K562 (cell line): ENCODE data around the gene ANKRD10. TPM values are rescaled to one million over a fixed set of nuclear protein-coding genes. Genes with fewer than 3 reads are reported as not detected.

ENCODE experiments used
- ATAC-seq: fragments of 200-7000 bp; cut with Tn5 transposase; 3 replicates; pipeline ENCODE4 v1.9.1; 2020; ENCODE audit warnings: moderate library complexity
- BruUV-seq: library from RNA; stranded (reverse); fragments of 400-500 nt; replicated peaks from 2 replicates; lab custom pipeline; 2021; lab: Mats Ljungman, UMichigan
- CTCF ChIA-PET: fragments of 300-600 bp; formaldehyde crosslinking; extraction: SDS; loops from one replicate; lab custom pipeline; 2021; ENCODE audit warnings: low intra/inter-chr PET ratio; lab: Yijun Ruan, JAX
- POLR2A ChIA-PET: fragments of 300-600, 350-650 bp; sonication (Branson Sonifier 250); formaldehyde crosslinking; extraction: SDS; loops from one replicate; lab custom pipeline; 2021; ENCODE audit warnings: antibody characterized with exemption, inconsistent platforms; lab: Yijun Ruan, JAX
- DNase-seq, 4 experiments: peaks; one replicate each; pipeline versions ENCODE4 v3.0.0 to v3.0.0-alpha.2; 2011 to 2018; ENCODE audit warnings: low spot score in 3 of 4, mixed read lengths in 3 of 4; ENCODE audit errors: extremely low read depth in 1 of 4
- FAIRE-seq: peaks from 2 replicates; lab custom pipeline; 2011; peaks lifted over from hg19 to GRCh38; lab: Jason Lieb, UNC
- H2AFZ ChIP-seq: 2 replicates; pipeline ENCODE4 v1.6.0; 2011; ENCODE audit warnings: low read depth, low read length, control low read depth, inconsistent platforms
- H3K27ac ChIP-seq: fragments of 200-600 bp; 3 replicates; pipeline ENCODE4 v1.8.0; 2011; ENCODE audit warnings: low read depth, mild to moderate bottlenecking, control low read depth, inconsistent platforms, low read length, moderate library complexity, mixed read lengths; ENCODE audit errors: extremely low read depth
- H3K27me3 ChIP-seq, 2 experiments: fragments of 300-600 bp in 1 of 2; 2 replicates in 1 of 2; 3 replicates in 1 of 2; pipeline versions ENCODE4 v1.6.0 to v1.8.0; 2011; ENCODE audit warnings: inconsistent platforms in 2 of 2, low read length in 2 of 2, mild to moderate bottlenecking in 1 of 2, mixed read lengths in 1 of 2, moderate library complexity in 1 of 2; ENCODE audit not compliant: control insufficient read depth in 2 of 2, insufficient read depth in 2 of 2
- H3K36me3 ChIP-seq: fragments of 300-600 bp; 3 replicates; pipeline ENCODE4 v1.8.0; 2011; ENCODE audit warnings: mild to moderate bottlenecking, low read length, inconsistent platforms; ENCODE audit not compliant: control insufficient read depth, insufficient read depth
- H3K4me1 ChIP-seq, 2 experiments: fragments of 200-600 bp in 1 of 2; replicated peaks in 1 of 2; 2 replicates in 1 of 2; 3 replicates in 1 of 2; pipeline versions ENCODE4 v1.5.1 to v1.8.0; 2011; ENCODE audit warnings: inconsistent platforms in 2 of 2, low read length in 2 of 2, mild to moderate bottlenecking in 1 of 2, mixed read lengths in 1 of 2, moderate library complexity in 1 of 2; ENCODE audit not compliant: control insufficient read depth in 2 of 2, insufficient read depth in 2 of 2
- H3K4me2 ChIP-seq: 2 replicates; pipeline ENCODE4 v1.6.1; 2011; ENCODE audit warnings: low read length, control low read depth, inconsistent platforms, mixed read lengths; ENCODE audit not compliant: insufficient read depth
- H3K4me3 ChIP-seq: fragments of 200-600 bp; sonication (generic), shearing (Covaris generic); 2 replicates; pipeline ENCODE4 v1.5.1; 2016; ENCODE audit warnings: control low read depth, inconsistent platforms
- H3K79me2 ChIP-seq: fragments of 200-600 bp; 3 replicates; pipeline ENCODE4 v1.8.0; 2011; ENCODE audit warnings: low read length, inconsistent platforms; ENCODE audit not compliant: control insufficient read depth, insufficient read depth
- H3K9ac ChIP-seq, 2 experiments: 2 replicates each; pipeline versions ENCODE4 v1.6.0 to v1.6.1; 2011; ENCODE audit warnings: low read depth in 2 of 2, low read length in 2 of 2, control low read depth in 1 of 2, inconsistent platforms in 1 of 2, mild to moderate bottlenecking in 1 of 2, mixed read lengths in 1 of 2; ENCODE audit not compliant: insufficient read depth in 1 of 2
- H3K9me1 ChIP-seq: one replicate; pipeline ENCODE4 v1.6.0; 2011; ENCODE audit warnings: inconsistent platforms, mild to moderate bottlenecking, low read length, moderate library complexity; ENCODE audit not compliant: control insufficient read depth, insufficient read depth
- H3K9me3 ChIP-seq: replicated peaks from 2 replicates; pipeline ENCODE4 v1.5.1; 2011; ENCODE audit warnings: low read depth, low read length, inconsistent platforms; ENCODE audit not compliant: control insufficient read depth, insufficient read depth
- H4K20me1 ChIP-seq: replicated peaks from 2 replicates; pipeline ENCODE4 v1.6.1; 2011; ENCODE audit warnings: low read length, inconsistent platforms, mixed read lengths; ENCODE audit not compliant: control insufficient read depth, insufficient read depth
- HNRNPLL ChIP-seq: fragments of 200-400 bp; formaldehyde crosslinking; IDR thresholded peaks from 2 replicates; pipeline ENCODE4 v1.6.1; 2017; ENCODE audit warnings: low read length, low read depth, mild to moderate bottlenecking; ENCODE audit not compliant: poor library complexity, severe bottlenecking
- KAT7 ChIP-seq: sonication (generic); formaldehyde crosslinking; IDR thresholded peaks from 2 replicates; pipeline ENCODE4 v1.8.0; 2022; ENCODE audit warnings: missing genetic modification reagents, mild to moderate bottlenecking, borderline replicate concordance
- KLF1 ChIP-seq: fragments of 450-650 bp; IDR thresholded peaks from 2 replicates; pipeline ENCODE4 v1.6.1; 2016; ENCODE audit warnings: missing genetic modification characterization, missing compliant biosample characterization
- NCOR1 ChIP-seq: fragments of 450-650 bp; IDR thresholded peaks from 2 replicates; pipeline ENCODE4 v1.6.1; 2016; ENCODE audit warnings: mild to moderate bottlenecking, moderate library complexity
- NFATC3 ChIP-seq: fragments of 450-650 bp; IDR thresholded peaks from 2 replicates; pipeline ENCODE4 v1.6.1; 2017; ENCODE audit warnings: mild to moderate bottlenecking
- NFE2L1 ChIP-seq: fragments of 450-650 bp; IDR thresholded peaks from 2 replicates; pipeline ENCODE4 v1.6.1; 2016; ENCODE audit warnings: missing genetic modification characterization, low read depth, mild to moderate bottlenecking, missing compliant biosample characterization, moderate library complexity, borderline replicate concordance
- WGBS: fragments of 100-300 bp; shearing (Covaris generic); methylation state at CpG from one replicate; pipeline ENCODE4 v1.1.6; 2016; ENCODE audit warnings: low coverage, mixed read lengths; ENCODE audit not compliant: insufficient coverage; ENCODE audit errors: missing lambda C conversion rate; 5-methylcytosine and 5-hydroxymethylcytosine counted together
- in situ Hi-C: fragments of 300-500 bp; cut with MboI; formaldehyde crosslinking; loops from 4 replicates; pipeline ENCODE4 v1.15.0; 2018; ENCODE audit warnings: inconsistent platforms, mixed read lengths
- intact Hi-C: fragments of 100-400 bp; cut with micrococcal nuclease; formaldehyde crosslinking; loops from 2 replicates; pipeline ENCODE4 v1.14.2; 2022
- polyA plus RNA-seq, 8 experiments: library from polyadenylated mRNA; depleted of rRNA in 4 of 8; stranded (reverse) in 5 of 8; unstranded in 3 of 8; fragments of >200 nt; fragmentation: Nextera tagmentation in 2 of 8; fragmentation: Illumina TruSeq in 1 of 8; extraction: Ambion mirVana in 2 of 8; extraction: Trizol in 1 of 8; gene quantifications; 2 replicates each; pipeline versions ENCODE4 v1.2.1 to v1.2.3, GENCODE V29; 2011 to 2014; ENCODE audit warnings: inconsistent platforms in 1 of 8, missing spikeins in 1 of 8
- total RNA-seq, 7 experiments: library from RNA; depleted of rRNA in 6 of 7; stranded (reverse); fragments of >200 nt in 6 of 7; fragmentation: Illumina TruSeq in 2 of 7; extraction: Trizol in 2 of 7; gene quantifications; 2 replicates each; pipeline versions ENCODE4 v1.2.1 to v1.2.3, GENCODE V29; 2011 to 2021; ENCODE audit warnings: low replicate concordance in 1 of 7
- TF ChIP-seq, protein P1 (sequence below): fragments of 450-650 bp; formaldehyde crosslinking; IDR thresholded peaks from 2 replicates; pipeline ENCODE4 v1.4.0; 2020; ENCODE audit warnings: mild to moderate bottlenecking, moderate library complexity
- TF ChIP-seq, protein P2 (sequence below): fragments of 250-450 bp; sonication (Bioruptor Pico); IDR thresholded peaks from 2 replicates; pipeline ENCODE4 v1.8.0; 2021; ENCODE audit warnings: moderate library complexity, mild to moderate bottlenecking, inconsistent platforms

ANKRD10 gene
- total and polyA plus RNA-seq, 9 of the 15 experiments (the other 6 are each of a cell fraction or from before 2014, with no cell fraction given), result 21.7 to 183 (median 45.0) TPM

DNA sequence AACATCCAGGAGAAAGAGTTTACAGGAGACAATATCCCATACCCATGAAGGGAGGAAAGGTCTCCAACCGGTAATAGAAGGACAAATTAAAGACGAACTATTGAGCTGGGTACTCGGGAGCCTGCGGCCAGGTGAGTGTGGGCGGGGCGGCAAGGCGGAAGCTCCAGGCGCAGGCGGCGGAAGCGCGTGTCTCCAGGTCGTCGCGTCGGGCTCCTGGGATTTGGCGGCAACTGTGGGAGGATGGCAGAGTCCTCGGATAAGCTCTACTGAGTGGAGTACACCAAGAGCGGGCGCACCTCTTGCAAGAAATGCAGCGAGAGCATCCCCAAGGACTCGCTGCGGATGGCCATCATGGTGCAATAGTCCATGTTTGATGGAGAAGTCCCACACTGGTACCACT is 21.6 kb upstream of the ANKRD10 start:
- H4K20me1 ChIP-seq, result no peaks in the 10 kb centered on the region
- H2AFZ ChIP-seq, result no peak overlapping the region
- no peaks in the 10 kb centered on the region for H3K36me3 ChIP-seq
- H3K4me3 ChIP-seq, result no peak overlapping the region
- no peaks in the 10 kb centered on the region; a peak in 4 of 5 replicates for H3K4me1 ChIP-seq
- H3K27ac ChIP-seq, result no peak overlapping the region
- H3K4me2 ChIP-seq, result no peak overlapping the region
- FAIRE-seq, result no peak
- POLR2A ChIA-PET, result interaction anchor here (0.5 to 1.1 kb wide), 3 partner anchors 15 to 221 kb away, joined by 3 to 5 read pairs (median 3); no protein-coding TSS in a partner anchor
- no peak for DNase-seq
- CTCF ChIA-PET, result no interaction called here
- H3K27me3 ChIP-seq, result no peaks in the 10 kb centered on the region
- ATAC-seq, result no peak
- WGBS, result 83% methylated on average over 6 of the region's 23 CpGs
- BruUV-seq, result no TSS peak
- H3K9me1 ChIP-seq, result no peaks in the 10 kb centered on the region
- in situ Hi-C loops (no loop called here), intact Hi-C loops (no loop called here)
- H3K79me2 ChIP-seq, result no peaks in the 10 kb centered on the region
- TF ChIP-seq, protein P1, sequence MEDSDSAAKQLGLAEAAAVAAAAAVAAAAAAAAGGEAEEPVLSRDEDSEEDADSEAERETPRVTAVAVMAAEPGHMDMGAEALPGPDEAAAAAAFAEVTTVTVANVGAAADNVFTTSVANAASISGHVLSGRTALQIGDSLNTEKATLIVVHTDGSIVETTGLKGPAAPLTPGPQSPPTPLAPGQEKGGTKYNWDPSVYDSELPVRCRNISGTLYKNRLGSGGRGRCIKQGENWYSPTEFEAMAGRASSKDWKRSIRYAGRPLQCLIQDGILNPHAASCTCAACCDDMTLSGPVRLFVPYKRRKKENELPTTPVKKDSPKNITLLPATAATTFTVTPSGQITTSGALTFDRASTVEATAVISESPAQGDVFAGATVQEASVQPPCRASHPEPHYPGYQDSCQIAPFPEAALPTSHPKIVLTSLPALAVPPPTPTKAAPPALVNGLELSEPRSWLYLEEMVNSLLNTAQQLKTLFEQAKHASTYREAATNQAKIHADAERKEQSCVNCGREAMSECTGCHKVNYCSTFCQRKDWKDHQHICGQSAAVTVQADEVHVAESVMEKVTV (CRISPR knock-in tag), result no peak
- TF ChIP-seq KLF1 (tag), result no peak
- TF ChIP-seq NCOR1, result no peak
- no peak for TF ChIP-seq NFATC3
- TF ChIP-seq, protein P2, sequence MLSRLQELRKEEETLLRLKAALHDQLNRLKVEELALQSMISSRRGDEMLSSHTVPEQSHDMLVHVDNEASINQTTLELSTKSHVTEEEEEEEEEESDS (CRISPR knock-in tag), result no peak
- no peak for TF ChIP-seq KAT7 (CRISPR knock-in tag)
- no peak for TF ChIP-seq HNRNPLL
- TF ChIP-seq NFE2L1, result no peak
- H3K9me3 ChIP-seq, result no peaks in the 10 kb centered on the region; the same call in 1 of the 2 replicates
- H3K9ac ChIP-seq, result no peak overlapping the region
